VCaP (cell line): Measurements from ENCODE around the gene TMEM243.

Experiments
- H3K27ac ChIP-seq: fragments of 450-650 bp; 2 replicates; pipeline ENCODE4 v1.5.1; 2017
- CTCF ChIP-seq: fragments of 450-650 bp; conservative IDR thresholded peaks from 2 replicates; pipeline ENCODE4 v1.5.1; 2017; ENCODE audit warnings: mild to moderate bottlenecking, moderate library complexity

The TMEM243 gene

DNA sequence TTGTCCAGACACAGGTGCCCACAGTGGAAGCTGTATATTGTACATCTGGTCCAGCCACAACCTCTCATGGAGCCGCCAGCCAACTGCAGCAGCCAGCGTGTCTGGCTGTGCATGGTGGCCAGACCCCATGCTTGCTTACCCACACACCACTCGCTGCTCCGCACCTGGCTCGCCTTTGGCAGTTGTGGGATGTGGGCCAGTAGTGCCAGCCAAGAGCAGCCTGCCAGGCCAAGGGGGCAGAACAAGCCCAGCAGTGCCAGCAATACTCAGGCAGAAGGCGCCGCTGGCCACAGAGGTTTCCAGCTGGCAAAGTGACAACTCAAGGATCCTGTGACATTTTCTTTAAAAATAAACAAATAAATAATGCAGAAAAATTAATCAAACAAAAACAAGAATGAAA is 11.7 kb upstream of the TMEM243 start:
- no peak overlapping the region for H3K27ac ChIP-seq
- TF ChIP-seq CTCF, result no peak

DNA sequence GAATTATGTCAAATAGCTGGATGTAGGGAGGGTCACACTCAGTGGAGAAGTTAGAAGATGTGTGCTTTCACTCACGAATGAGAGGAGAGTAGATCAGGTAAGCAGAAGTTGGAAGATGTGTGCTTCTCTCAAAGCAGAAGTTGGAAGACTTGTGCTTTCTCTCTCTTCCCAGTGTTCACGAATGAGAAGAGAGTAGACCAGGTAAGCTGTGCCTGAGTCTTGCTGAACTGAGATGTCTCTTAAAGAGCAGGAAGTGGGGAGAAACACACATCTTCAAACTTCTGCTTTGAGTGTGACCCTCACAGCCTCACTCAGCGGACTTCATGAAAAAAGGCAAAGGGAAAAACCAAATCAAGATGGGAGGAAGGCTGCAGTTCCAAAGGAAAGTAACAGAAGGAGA is 7.0 kb upstream of the TMEM243 start:
- TF ChIP-seq CTCF, result no peak
- no peak overlapping the region for H3K27ac ChIP-seq

DNA sequence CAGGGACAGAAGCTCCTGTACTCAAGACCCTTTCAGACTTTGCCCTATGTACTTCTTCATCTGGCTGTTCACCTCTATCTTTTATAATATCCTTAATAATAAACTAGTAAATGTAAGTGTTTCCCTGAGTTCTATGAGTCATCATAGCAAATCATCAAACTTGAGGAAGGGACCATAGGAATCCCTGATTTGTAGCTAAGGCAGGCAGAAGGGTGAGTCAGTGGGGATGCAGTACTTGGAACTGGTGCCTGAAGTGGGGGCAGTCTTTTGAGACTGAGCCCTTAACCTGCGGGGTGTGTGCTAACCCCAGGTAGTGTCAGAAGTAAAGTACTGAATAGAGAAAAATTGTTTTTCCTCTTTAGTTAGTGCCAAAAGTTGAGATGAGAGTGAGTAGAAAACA is 6.2 kb upstream of the TMEM243 start:
- no peak for TF ChIP-seq CTCF
- H3K27ac ChIP-seq, result no peak overlapping the region

DNA sequence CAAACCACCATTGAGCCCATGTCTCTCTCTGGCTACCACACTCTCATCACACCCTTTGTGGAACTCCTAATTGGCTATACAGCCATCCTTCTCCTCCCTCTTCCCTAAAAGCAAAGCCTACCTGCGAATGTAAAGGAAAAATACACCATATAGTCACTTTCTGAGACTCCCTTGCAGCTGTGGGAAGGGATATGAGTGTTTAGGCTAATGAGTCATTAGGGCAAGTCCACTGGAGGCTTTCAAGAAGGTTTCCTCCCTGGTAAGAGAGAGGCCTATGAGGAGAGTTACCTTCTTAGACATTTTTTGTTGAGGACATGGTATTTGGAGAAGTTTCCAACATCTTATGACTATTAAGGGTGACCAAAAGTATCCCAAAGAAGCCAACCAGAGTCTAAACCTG is 4.1 kb upstream of the TMEM243 start:
- no peak overlapping the region for H3K27ac ChIP-seq
- TF ChIP-seq CTCF, result no peak

GRCh38 chr7:87220734-87221215 is 1.2 kb upstream of the TMEM243 start:
- H3K27ac ChIP-seq, result peak overlapping the region; percentile 64; the same call in 1 of the 2 replicates
- no peak for TF ChIP-seq CTCF

GRCh38 chr7:87220026-87220733 is 648 bp upstream of the TMEM243 start:
- peak overlapping the region; percentile 64; the same call in 1 of the 2 replicates for H3K27ac ChIP-seq
- peak; percentile 12; the same call in 1 of the 2 replicates for TF ChIP-seq CTCF

GRCh38 chr7:87218796-87219544 is 562 bp downstream of the TMEM243 start:
- peak overlapping the region; percentile 64; the same call in 1 of the 2 replicates for H3K27ac ChIP-seq
- no peak for TF ChIP-seq CTCF
